Endothelial cell of umbilical vein (primary cell): ENCODE results near the gene FOXF1. TPM values are rescaled to one million over a fixed set of nuclear protein-coding genes. Genes with fewer than 3 reads are reported as not detected.

Source experiments
- BruUV-seq: library from RNA; stranded (reverse); fragments of 400-500 nt; replicated peaks from 2 replicates; lab custom pipeline; 2021; lab: Mats Ljungman, UMichigan
- CTCF ChIA-PET: fragments of 300-600, 350-600 bp; sonication (Branson Sonifier 250); formaldehyde crosslinking; loops from one replicate; lab custom pipeline; 2021; ENCODE audit warnings: antibody characterized with exemption, inconsistent platforms; lab: Charles Lee
- POLR2A ChIA-PET: fragments of 300-600, 350-600 bp; sonication (Branson Sonifier 250); formaldehyde crosslinking; loops from one replicate; lab custom pipeline; 2021; ENCODE audit warnings: antibody characterized with exemption, inconsistent platforms; lab: Charles Lee
- DNase-seq: peaks from one replicate; pipeline ENCODE4 v3.0.0-alpha.2; 2011; ENCODE audit warnings: low read depth, low spot score
- FAIRE-seq: peaks from 2 replicates; lab custom pipeline; 2011; peaks lifted over from hg19 to GRCh38; lab: Jason Lieb, UNC
- H2AFZ ChIP-seq: 2 replicates; pipeline ENCODE4 v1.6.0; 2012; ENCODE audit warnings: low read depth, low read length, control low read depth, inconsistent platforms
- H3K27ac ChIP-seq: 2 replicates; pipeline ENCODE4 v1.5.1; 2011; ENCODE audit warnings: low read depth, mild to moderate bottlenecking, control low read depth, low read length, moderate library complexity; ENCODE audit not compliant: insufficient read depth
- H3K27me3 ChIP-seq, 2 experiments: 2 replicates each; pipeline versions ENCODE4 v1.6.0 to v1.6.1; 2011; ENCODE audit warnings: low read length in 2 of 2, mixed read lengths in 1 of 2; ENCODE audit not compliant: control insufficient read depth in 2 of 2, insufficient read depth in 2 of 2
- H3K36me3 ChIP-seq, 2 experiments: 2 replicates in 1 of 2; 3 replicates in 1 of 2; pipeline ENCODE4 v1.5.1; 2011; ENCODE audit warnings: low read length in 2 of 2, mild to moderate bottlenecking in 1 of 2, moderate library complexity in 1 of 2; ENCODE audit not compliant: control insufficient read depth in 2 of 2, insufficient read depth in 2 of 2; ENCODE audit errors: extremely low read depth in 1 of 2
- H3K4me1 ChIP-seq: 3 replicates; pipeline ENCODE4 v1.5.1; 2011; ENCODE audit warnings: mild to moderate bottlenecking, low read length; ENCODE audit not compliant: control insufficient read depth, insufficient read depth; ENCODE audit errors: extremely low read depth
- H3K4me2 ChIP-seq: 2 replicates; pipeline ENCODE4 v1.6.1; 2011; ENCODE audit warnings: low read length, control low read depth, mixed read lengths; ENCODE audit not compliant: insufficient read depth
- H3K4me3 ChIP-seq, 3 experiments: fragments of 200-600 bp in 1 of 3; sonication (generic), shearing (Covaris generic) in 1 of 3; replicated peaks in 1 of 3; 2 replicates each; pipeline ENCODE4 v1.5.1; 2011 to 2016; ENCODE audit warnings: control low read depth in 3 of 3, low read length in 3 of 3, mild to moderate bottlenecking in 2 of 3, inconsistent platforms in 1 of 3, low read depth in 1 of 3, moderate library complexity in 1 of 3; ENCODE audit not compliant: insufficient read depth in 1 of 3
- H3K79me2 ChIP-seq: 2 replicates; pipeline ENCODE4 v1.6.0; 2012; ENCODE audit warnings: low read length, inconsistent platforms; ENCODE audit not compliant: control insufficient read depth, insufficient read depth
- H3K9ac ChIP-seq: replicated peaks from 2 replicates; pipeline ENCODE3; 2011; ENCODE audit warnings: low read length, control low read depth; ENCODE audit not compliant: insufficient read depth; ENCODE audit errors: extremely low read depth
- H3K9me1 ChIP-seq: replicated peaks from 3 replicates; pipeline ENCODE4 v1.6.0; 2011; ENCODE audit warnings: mild to moderate bottlenecking, low read length; ENCODE audit not compliant: control insufficient read depth, insufficient read depth; ENCODE audit errors: extremely low read depth
- H3K9me3 ChIP-seq: replicated peaks from 2 replicates; pipeline ENCODE4 v1.5.1; 2012; ENCODE audit warnings: low read length, inconsistent platforms; ENCODE audit not compliant: control insufficient read depth, insufficient read depth
- H4K20me1 ChIP-seq: replicated peaks from 2 replicates; pipeline ENCODE3; 2011; ENCODE audit warnings: mild to moderate bottlenecking, low read length; ENCODE audit not compliant: control insufficient read depth, insufficient read depth; ENCODE audit errors: extremely low read depth
- EZH2 ChIP-seq: IDR thresholded peaks from 2 replicates; pipeline ENCODE4 v1.6.1; 2012; ENCODE audit warnings: borderline replicate concordance, low read depth, mild to moderate bottlenecking, moderate library complexity, low read length, inconsistent platforms; ENCODE audit not compliant: severe bottlenecking
- FOS ChIP-seq: IDR thresholded peaks from 2 replicates; pipeline ENCODE4 v1.6.1; 2011; ENCODE audit warnings: mild to moderate bottlenecking, low read length, moderate library complexity, borderline replicate concordance; ENCODE audit not compliant: insufficient read depth
- GATA2 ChIP-seq: IDR thresholded peaks from 2 replicates; pipeline ENCODE4 v1.7.0; 2011; ENCODE audit warnings: low read depth, mild to moderate bottlenecking, moderate library complexity, mixed read lengths, low read length; ENCODE audit not compliant: insufficient read length, insufficient read depth
- JUN ChIP-seq: IDR thresholded peaks from 2 replicates; pipeline ENCODE4 v1.6.1; 2011; ENCODE audit warnings: borderline replicate concordance, low read depth; ENCODE audit not compliant: insufficient read length, insufficient read depth
- MYC ChIP-seq: IDR thresholded peaks from one replicate; pipeline ENCODE4 v1.6.1; 2011; ENCODE audit warnings: mild to moderate bottlenecking, low read depth, low read length
- POLR2A ChIP-seq: IDR thresholded peaks from 2 replicates; pipeline ENCODE4 v1.6.1; 2012; ENCODE audit warnings: low read depth, mild to moderate bottlenecking, control low read depth, low read length
- POLR2AphosphoS5 ChIP-seq: IDR thresholded peaks from 2 replicates; pipeline ENCODE4 v1.6.1; 2012; ENCODE audit warnings: low read depth, mild to moderate bottlenecking, control low read depth, low read length, moderate library complexity; ENCODE audit not compliant: insufficient read depth
- dilution Hi-C: fragments of 300-500 bp; cut with MboI; formaldehyde crosslinking; loops from one replicate; pipeline ENCODE4 v1.15.0; 2019; ENCODE audit warnings: low sequenced_read_pairs; ENCODE audit not compliant: extremely low pct_ligation_motif_present
- intact Hi-C: fragments of 100-400 bp; cut with micrococcal nuclease; formaldehyde crosslinking; loops from one replicate; pipeline ENCODE4 v1.10.0; 2022
- polyA plus RNA-seq, 4 experiments: library from polyadenylated mRNA; depleted of rRNA in 3 of 4; stranded (reverse) in 3 of 4; unstranded in 1 of 4; fragments of >200 nt; gene quantifications; 2 replicates each; pipeline versions ENCODE4 v1.2.1 to v1.2.3, GENCODE V29; 2011 to 2012; ENCODE audit warnings: missing spikeins in 1 of 4
- total RNA-seq: library from RNA; stranded (reverse); gene quantifications from 2 replicates; pipeline ENCODE4 v1.2.3, GENCODE V29; 2021
- TF ChIP-seq, protein P1 (sequence below), 2 donors: IDR thresholded peaks; 1 replicate in 1 of 2; 2 replicates in 1 of 2; pipeline ENCODE4 v1.5.1; 2011; ENCODE audit warnings: low read length in 2 of 2, mild to moderate bottlenecking in 2 of 2, moderate library complexity in 2 of 2, control low read depth in 1 of 2, inconsistent platforms in 1 of 2, low read depth in 1 of 2; ENCODE audit not compliant: insufficient read depth in 1 of 2; ENCODE audit errors: extremely low read depth in 1 of 2
- TF ChIP-seq, protein P2 (sequence below): IDR thresholded peaks from 2 replicates; pipeline ENCODE4 v1.6.1; 2011; ENCODE audit not compliant: insufficient read depth, insufficient read length

The FOXF1 gene
- total and polyA plus RNA-seq, 2 donors (not counting 3 experiments of a cell fraction or from before 2014, with no cell fraction given) = 1.0 to 1.1 TPM

DNA sequence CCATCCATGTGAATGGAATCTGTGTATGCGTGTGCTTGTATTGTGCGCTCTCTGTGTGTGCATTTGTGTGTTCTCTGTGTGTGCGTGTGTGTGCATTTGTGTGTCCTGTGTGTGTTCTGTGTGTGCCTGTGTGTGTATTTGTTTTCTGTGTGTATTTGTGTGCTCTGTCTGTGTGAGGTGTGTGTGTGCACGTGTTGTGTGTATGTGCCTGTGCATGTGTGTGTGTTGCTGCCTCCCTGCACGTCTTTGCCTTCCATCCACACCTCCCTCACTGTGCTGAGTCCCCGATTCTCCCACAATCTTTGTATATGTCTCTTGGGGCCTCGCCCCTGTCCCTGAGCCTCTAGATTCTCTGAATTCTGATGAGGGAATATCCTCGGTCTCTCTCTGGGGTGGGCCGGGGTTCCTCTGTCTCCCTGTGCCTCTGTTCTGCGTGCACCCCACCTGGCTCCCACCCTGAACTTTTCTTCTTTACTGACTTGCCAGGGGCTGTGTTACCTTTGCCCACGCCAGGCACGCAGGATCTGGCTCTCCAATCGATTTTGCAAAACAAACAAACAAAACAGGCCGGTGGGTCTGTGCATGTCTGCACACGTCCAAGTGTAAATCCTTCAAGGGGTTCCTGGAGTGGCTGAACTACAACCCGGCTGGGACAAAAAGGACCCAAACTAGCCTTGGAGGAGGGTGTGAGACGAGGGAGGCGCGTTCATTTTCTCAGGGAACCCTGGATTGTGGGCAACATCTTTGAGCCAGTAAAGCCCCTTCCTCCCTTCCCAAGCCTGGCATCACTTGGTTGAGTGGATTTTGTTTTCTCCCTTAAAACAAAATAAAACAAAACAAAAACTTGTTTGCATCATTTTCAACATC is 8.1 kb upstream of the FOXF1 start:
- dilution Hi-C loops (no loop called here), intact Hi-C loops (no loop called here)
- no peak for FAIRE-seq
- no peaks in the 10 kb centered on the region for H3K79me2 ChIP-seq
- ChIA-PET CTCF (interaction anchor here (1.4 kb wide), 1 partner anchor 250 kb away, joined by 10 read pairs; no protein-coding TSS in a partner anchor), POLR2A (no interaction called here)
- no peaks in the 10 kb centered on the region for H3K36me3 ChIP-seq
- no peaks in the 10 kb centered on the region for H3K4me1 ChIP-seq
- H3K9me3 ChIP-seq = no peaks in the 10 kb centered on the region
- H3K4me3 ChIP-seq = no peak overlapping the region
- no peak overlapping the region for H2AFZ ChIP-seq
- no peaks in the 10 kb centered on the region for H4K20me1 ChIP-seq
- H3K27ac ChIP-seq = no peak overlapping the region
- no peak overlapping the region for H3K9ac ChIP-seq
- H3K27me3 ChIP-seq = peaks cover 88 to 94% of the 10 kb centered on the region in 2 experiments
- BruUV-seq = no TSS peak
- no peak for TF ChIP-seq POLR2A
- TF ChIP-seq MYC = no peak
- no peak for TF ChIP-seq EZH2
- TF ChIP-seq FOS = no peak
- TF ChIP-seq GATA2 = no peak
- no peak for TF ChIP-seq JUN
- TF ChIP-seq, protein P1, sequence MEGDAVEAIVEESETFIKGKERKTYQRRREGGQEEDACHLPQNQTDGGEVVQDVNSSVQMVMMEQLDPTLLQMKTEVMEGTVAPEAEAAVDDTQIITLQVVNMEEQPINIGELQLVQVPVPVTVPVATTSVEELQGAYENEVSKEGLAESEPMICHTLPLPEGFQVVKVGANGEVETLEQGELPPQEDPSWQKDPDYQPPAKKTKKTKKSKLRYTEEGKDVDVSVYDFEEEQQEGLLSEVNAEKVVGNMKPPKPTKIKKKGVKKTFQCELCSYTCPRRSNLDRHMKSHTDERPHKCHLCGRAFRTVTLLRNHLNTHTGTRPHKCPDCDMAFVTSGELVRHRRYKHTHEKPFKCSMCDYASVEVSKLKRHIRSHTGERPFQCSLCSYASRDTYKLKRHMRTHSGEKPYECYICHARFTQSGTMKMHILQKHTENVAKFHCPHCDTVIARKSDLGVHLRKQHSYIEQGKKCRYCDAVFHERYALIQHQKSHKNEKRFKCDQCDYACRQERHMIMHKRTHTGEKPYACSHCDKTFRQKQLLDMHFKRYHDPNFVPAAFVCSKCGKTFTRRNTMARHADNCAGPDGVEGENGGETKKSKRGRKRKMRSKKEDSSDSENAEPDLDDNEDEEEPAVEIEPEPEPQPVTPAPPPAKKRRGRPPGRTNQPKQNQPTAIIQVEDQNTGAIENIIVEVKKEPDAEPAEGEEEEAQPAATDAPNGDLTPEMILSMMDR (IDR thresholded peaks at IDR 0.05; ENCODE audit: extremely low read depth in 1 of 2, insufficient read depth in 1 of 2, low read depth in 1 of 2, low read length in 2 of 2) = no peak
- TF ChIP-seq, protein P2, sequence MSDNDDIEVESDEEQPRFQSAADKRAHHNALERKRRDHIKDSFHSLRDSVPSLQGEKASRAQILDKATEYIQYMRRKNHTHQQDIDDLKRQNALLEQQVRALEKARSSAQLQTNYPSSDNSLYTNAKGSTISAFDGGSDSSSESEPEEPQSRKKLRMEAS = no peak
- no peak for TF ChIP-seq POLR2AphosphoS5
- no peak overlapping the region for H3K4me2 ChIP-seq
- H3K9me1 ChIP-seq = no peaks in the 10 kb centered on the region
- DNase-seq = no peak
